ENCODE results near the gene LYZL4. TPM values are rescaled to one million over a fixed set of nuclear protein-coding genes. Genes with fewer than 3 reads are reported as not detected.

The LYZL4 gene
- total and polyA plus RNA-seq, 10 of the 15 experiments (the other 5 are each of a cell fraction or from before 2014, with no cell fraction given), result 0.10 to 0.11 (median 0.11) TPM; not detected in 7

DNA sequence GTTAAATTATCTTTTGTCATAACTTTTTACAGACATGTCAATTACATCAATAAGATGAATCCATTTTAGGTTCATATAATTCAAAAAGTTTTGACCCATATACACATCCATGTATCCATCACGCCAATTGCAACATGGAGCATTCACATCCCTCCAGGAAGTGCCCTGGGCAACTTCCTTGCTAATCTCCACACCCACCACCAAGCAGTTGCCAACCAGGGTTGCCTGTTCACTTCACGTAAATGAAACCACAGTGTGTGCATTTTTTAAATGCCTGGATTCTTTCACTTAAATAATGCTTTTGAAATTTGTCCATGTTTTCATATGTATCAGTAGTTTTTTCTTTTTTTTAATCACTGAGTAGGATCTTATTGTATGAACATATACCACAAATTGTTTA lies 40.7 kb upstream of the LYZL4 start:
- H2AFZ ChIP-seq (ENCODE audit: control insufficient read depth, low read depth, low read length), result no peak overlapping the region

DNA sequence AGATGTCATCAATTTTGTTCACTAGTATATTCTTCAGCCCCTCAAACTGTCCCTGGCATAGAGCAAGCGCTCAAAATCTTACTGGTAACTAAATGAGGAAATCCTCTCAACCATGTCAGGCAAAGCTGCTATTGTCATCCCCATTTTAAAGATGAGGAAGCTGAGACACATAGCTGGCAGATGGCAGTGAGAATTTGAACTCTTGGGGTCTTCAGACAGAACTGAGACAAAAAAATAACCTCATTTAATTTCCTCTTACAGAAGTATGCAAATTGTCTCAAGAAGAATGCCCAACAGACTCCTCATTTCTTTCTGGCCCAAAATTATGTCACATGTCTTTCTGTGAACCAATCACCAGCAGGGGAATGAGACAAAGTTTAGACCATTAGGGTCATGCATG lies 40.2 kb upstream of the LYZL4 start:
- H3K9ac ChIP-seq (ENCODE audit: control insufficient read depth, insufficient read depth, low read length), result no peak overlapping the region
- ChIA-PET CTCF (interaction anchor here (0.6 to 1.0 kb wide), 2 partner anchors 93 to 97 kb away, joined by 3 read pairs; no protein-coding TSS in a partner anchor), POLR2A (no interaction called here), RAD21 (ENCODE audit: unreplicated experiment) (interaction anchor here (1.9 kb wide), 1 partner anchor 204 kb away, joined by 4 read pairs; no protein-coding TSS in a partner anchor), SMC1A (ENCODE audit: uncharacterized antibody, unreplicated experiment) (interaction anchor here (0.9 to 1.7 kb wide), 2 partner anchors 15 to 203 kb away, joined by 3 to 5 read pairs; no protein-coding TSS in a partner anchor)
- H3K4me3 ChIP-seq, result no peak overlapping the region
- no peak for DNase-seq (ENCODE audit: low read depth, low spot score)
- H4K20me1 ChIP-seq (ENCODE audit: control insufficient read depth, insufficient read depth), result no peaks in the 10 kb centered on the region
- H3K4me2 ChIP-seq (ENCODE audit: control insufficient read depth, insufficient read depth), result no peak overlapping the region
- ATAC-seq, result no peak
- no peaks in the 10 kb centered on the region for H3K27me3 ChIP-seq (replicated peaks in 1 of 2; ENCODE audit: control insufficient read depth in 2 of 2, insufficient read depth in 2 of 2, low read length in 1 of 2)
- TF ChIP-seq MYC (IDR thresholded peaks at IDR 0.05; ENCODE audit: insufficient read depth, insufficient read length, insufficient replicate concordance, low read length, severe bottlenecking) (no peak), NFYB (IDR thresholded peaks at IDR 0.05; ENCODE audit: insufficient read depth, low read depth, low read length) (0 out of 2 replicates have a peak, but pooled peaks have one; percentile 15)
- FAIRE-seq, result no peak
- no peaks in the 10 kb centered on the region for H3K4me1 ChIP-seq (ENCODE audit: control insufficient read depth, insufficient read depth, low read length)
- H2AFZ ChIP-seq (ENCODE audit: control insufficient read depth, low read depth, low read length), result no peak overlapping the region
- no peak overlapping the region for H3K27ac ChIP-seq (ENCODE audit: control insufficient read depth, insufficient read depth)
- H3K36me3 ChIP-seq (ENCODE audit: control insufficient read depth in 2 of 2, insufficient read depth in 2 of 2, low read length in 1 of 2), result no peaks in the 10 kb centered on the region
- no peaks in the 10 kb centered on the region; the same call in 2 of the 3 replicates for H3K9me3 ChIP-seq (replicated peaks; ENCODE audit: control insufficient read depth, insufficient read depth, low read length)
- in situ Hi-C loops (cut with MboI) (no loop called here), intact Hi-C loops (cut with micrococcal nuclease; ENCODE audit: unreplicated experiment) (no loop called here)
- H3K79me2 ChIP-seq (ENCODE audit: control insufficient read depth, insufficient read depth, low read length), result no peaks in the 10 kb centered on the region
- WGBS (ENCODE audit: insufficient coverage, insufficient replicate concordance, low lambda C conversion rate, missing lambda C conversion rate), result 0% methylated on average over 1 of the region's 1 CpG
- no TSS peak for BruUV-seq (replicated peaks)

More for the DNA sequence above, 40.7 kb upstream of the LYZL4 start:
- RAD21 ChIA-PET (ENCODE audit: unreplicated experiment), result interaction anchor here (1.9 kb wide), 1 partner anchor 204 kb away, joined by 4 read pairs; no protein-coding TSS in a partner anchor
- POLR2A ChIA-PET, result no interaction called here
- WGBS (ENCODE audit: insufficient coverage, insufficient replicate concordance, low lambda C conversion rate, missing lambda C conversion rate), result 11% methylated on average over 2 of the region's 2 CpGs
- TF ChIP-seq RB1 (IDR thresholded peaks at IDR 0.05; ENCODE audit: borderline replicate concordance) (no peak), HDAC6 (IDR thresholded peaks at IDR 0.05; ENCODE audit: unreplicated experiment) (no peak)
- Histone ChIP-seq H3K4me2 (ENCODE audit: control insufficient read depth, insufficient read depth) (no peak overlapping the region), H4K20me1 (ENCODE audit: control insufficient read depth, insufficient read depth) (no peaks in the 10 kb centered on the region), H3K27ac (ENCODE audit: control insufficient read depth, insufficient read depth) (no peak overlapping the region), H3K36me3 (ENCODE audit: control insufficient read depth in 2 of 2, insufficient read depth in 2 of 2, low read length in 1 of 2) (no peaks in the 10 kb centered on the region), H3K79me2 (ENCODE audit: control insufficient read depth, insufficient read depth, low read length) (no peaks in the 10 kb centered on the region), H3K4me1 (ENCODE audit: control insufficient read depth, insufficient read depth, low read length) (no peaks in the 10 kb centered on the region), H3K9me3 (replicated peaks; ENCODE audit: control insufficient read depth, insufficient read depth, low read length) (no peaks in the 10 kb centered on the region; the same call in 2 of the 3 replicates), H3K27me3 (replicated peaks in 1 of 2; ENCODE audit: control insufficient read depth in 2 of 2, insufficient read depth in 2 of 2, low read length in 1 of 2) (no peaks in the 10 kb centered on the region), H3K9ac (ENCODE audit: control insufficient read depth, insufficient read depth, low read length) (no peak overlapping the region), H3K4me3 (no peak overlapping the region)
- CTCF ChIA-PET, result interaction anchor here (1.0 kb wide), 1 partner anchor 96 kb away, joined by 3 read pairs; no protein-coding TSS in a partner anchor
- intact Hi-C loops (cut with micrococcal nuclease; ENCODE audit: unreplicated experiment) (no loop called here), in situ Hi-C loops (cut with MboI) (no loop called here)
- ATAC-seq (no peak), DNase-seq (ENCODE audit: low read depth, low spot score) (no peak), FAIRE-seq (no peak)
- BruUV-seq (replicated peaks), result no TSS peak
- SMC1A ChIA-PET (ENCODE audit: uncharacterized antibody, unreplicated experiment), result interaction anchor here (1.7 kb wide), 1 partner anchor 15 kb away, joined by 5 read pairs; no protein-coding TSS in a partner anchor

Data from GM12878 (cell line).